Measurements from ENCODE around the gene KRT6C.

Gene KRT6C

DNA sequence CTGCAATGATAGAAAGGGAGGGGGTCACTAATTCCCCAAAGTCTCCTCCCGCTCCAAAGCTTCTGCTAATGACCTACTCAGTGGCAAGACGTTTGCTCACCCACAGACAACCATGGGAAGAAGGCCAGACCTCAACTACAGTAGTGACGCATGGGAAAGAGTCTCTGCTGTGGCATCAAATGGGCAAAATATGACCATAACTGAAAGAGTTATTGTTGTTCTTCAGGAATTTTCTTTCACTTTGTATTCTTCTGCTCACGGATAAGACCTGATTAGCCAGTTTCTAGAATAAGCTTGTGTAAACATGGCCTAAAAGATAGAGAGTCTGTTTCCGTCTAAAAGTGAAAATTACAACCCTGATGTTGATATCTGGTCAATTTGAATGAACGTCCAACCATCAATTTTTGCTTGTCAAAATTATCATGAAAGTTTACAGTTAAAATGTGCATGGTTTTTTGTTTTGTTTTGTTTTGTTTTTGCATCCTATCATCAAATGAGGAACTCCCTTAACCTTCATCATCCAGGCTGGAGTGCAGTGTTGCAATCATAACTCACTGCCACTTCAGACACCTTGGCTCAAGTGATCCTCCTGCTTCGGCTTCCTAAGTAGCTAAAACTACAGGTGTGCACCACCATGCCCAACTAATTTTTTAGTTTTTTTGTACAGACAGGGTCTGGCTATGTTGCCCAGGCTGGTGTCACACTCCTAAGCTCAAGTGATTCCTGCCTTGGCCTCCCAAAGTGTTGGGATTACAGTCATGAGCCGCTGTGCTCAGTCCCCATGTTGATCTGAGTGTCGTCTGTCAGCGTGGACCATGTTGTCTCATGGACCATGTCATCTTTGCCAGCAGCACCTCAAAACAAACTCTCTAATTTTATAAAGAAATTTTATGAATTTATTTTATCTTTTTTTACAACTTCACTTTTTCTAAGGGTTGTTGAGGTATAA, 28.7 kb downstream of the KRT6C start:
- TF ChIP-seq, protein P1, sequence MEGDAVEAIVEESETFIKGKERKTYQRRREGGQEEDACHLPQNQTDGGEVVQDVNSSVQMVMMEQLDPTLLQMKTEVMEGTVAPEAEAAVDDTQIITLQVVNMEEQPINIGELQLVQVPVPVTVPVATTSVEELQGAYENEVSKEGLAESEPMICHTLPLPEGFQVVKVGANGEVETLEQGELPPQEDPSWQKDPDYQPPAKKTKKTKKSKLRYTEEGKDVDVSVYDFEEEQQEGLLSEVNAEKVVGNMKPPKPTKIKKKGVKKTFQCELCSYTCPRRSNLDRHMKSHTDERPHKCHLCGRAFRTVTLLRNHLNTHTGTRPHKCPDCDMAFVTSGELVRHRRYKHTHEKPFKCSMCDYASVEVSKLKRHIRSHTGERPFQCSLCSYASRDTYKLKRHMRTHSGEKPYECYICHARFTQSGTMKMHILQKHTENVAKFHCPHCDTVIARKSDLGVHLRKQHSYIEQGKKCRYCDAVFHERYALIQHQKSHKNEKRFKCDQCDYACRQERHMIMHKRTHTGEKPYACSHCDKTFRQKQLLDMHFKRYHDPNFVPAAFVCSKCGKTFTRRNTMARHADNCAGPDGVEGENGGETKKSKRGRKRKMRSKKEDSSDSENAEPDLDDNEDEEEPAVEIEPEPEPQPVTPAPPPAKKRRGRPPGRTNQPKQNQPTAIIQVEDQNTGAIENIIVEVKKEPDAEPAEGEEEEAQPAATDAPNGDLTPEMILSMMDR (IDR thresholded peaks at IDR 0.05; ENCODE audit: insufficient read depth, low read depth, low read length, missing control alignments): no peak
- no peak for DNase-seq (ENCODE audit: low read depth)
- H3K4me3 ChIP-seq (ENCODE audit: low read depth, low read length): no peak overlapping the region

DNA sequence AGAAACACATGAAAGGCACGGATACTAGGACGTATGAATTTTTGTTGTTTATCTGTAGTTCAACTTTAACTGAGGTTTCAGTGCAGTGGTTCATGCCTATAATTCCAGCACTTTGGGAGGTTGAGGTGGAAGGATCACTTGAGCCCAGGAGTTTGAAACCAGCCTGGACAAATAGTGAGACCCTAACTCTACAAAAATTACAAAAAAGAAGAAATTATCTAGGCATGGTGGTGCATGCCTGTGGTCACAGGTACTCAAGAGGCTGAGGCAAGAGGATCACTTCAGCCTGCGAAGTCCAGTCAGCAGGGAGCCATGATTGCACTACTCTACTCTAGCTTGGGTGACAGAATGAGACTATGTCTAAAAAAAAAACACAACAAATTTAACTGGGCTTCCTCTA, 29.6 kb downstream of the KRT6C start:
- TF ChIP-seq, protein P1 (IDR thresholded peaks at IDR 0.05; ENCODE audit: insufficient read depth, low read depth, low read length, missing control alignments): no peak
- no peak overlapping the region for H3K4me3 ChIP-seq (ENCODE audit: low read depth, low read length)
- no peak for DNase-seq (ENCODE audit: low read depth)

DNA sequence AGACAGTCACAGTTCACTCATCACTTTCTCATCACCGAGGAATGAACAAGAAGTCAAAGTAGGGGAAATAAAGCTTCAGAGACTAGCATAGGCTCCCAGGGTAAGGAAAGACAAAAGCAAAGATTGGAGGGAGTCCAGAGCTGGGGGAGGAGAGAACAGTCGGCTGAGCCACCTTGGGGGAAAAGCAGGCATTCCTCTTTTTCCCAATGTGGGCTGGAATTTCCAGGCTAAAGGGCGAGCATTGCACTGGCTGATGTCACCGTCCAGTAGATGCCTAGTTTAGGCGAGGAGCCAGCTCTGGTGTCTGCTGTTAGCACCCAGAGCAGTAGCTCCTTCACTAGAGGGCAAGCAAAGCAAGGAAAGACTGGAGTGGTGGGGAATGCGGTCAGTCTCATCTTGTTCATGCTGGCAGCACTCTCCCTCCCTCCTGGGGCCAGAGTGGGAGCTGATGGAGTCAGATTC, 31.0 kb downstream of the KRT6C start:
- H3K4me3 ChIP-seq (ENCODE audit: low read depth, low read length): no peak overlapping the region
- DNase-seq (ENCODE audit: low read depth): no peak
- TF ChIP-seq, protein P1 (IDR thresholded peaks at IDR 0.05; ENCODE audit: insufficient read depth, low read depth, low read length, missing control alignments): no peak

DNA sequence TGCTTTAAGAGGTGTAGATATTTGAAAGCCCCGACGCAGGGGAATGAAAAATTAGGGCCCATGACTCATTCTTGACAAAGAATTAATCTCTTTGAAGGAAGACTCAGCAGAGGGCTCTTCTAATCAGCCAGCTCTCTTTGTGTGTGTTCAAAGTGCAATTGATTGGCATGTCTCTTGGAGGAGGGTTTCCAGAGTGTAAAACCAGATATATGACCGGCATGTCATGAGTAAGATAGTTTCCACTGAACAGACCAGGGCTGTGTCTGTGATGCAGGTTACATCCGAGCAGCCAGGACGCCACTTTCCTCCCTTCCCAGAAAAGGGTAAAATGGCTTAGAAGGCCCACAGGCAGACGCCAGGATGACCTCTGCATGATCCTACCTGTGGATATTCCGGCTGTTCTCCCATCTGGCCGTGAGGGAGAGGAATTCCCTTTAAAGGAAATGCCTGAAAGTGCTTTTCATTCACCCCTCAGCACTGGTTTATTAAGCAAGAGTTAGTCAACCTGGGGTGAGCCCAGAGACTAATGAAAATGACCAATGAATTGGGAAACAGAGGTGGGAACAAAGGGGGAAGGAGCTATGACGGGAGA, 32.2 kb downstream of the KRT6C start:
- TF ChIP-seq, protein P1 (IDR thresholded peaks at IDR 0.05; ENCODE audit: insufficient read depth, low read depth, low read length, missing control alignments): no peak
- DNase-seq (ENCODE audit: low read depth): no peak
- H3K4me3 ChIP-seq (ENCODE audit: low read depth, low read length): no peak overlapping the region

DNA sequence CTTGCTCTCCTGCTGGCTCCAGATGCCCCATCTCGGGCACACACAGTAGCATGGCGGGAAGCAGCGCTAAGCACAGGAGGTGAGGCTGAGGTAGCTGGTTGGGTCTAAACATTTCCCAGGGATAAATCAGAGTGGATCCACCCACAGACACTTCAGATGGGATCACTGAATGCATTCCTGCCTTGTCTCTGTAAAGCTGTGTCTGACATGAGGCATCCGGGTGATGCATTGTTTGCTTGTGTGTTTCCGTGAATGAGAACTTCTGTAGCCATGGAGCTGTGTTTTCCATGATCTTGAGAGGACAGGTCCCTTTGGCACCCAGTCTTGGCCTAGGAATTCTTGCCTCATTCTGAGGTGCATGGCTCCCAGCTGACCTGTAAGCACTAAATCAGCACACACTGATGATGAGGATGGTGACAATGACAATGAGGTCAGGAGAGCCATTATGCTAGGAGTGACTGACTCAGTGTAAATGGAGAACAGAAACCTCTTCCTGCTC, 32.7 kb downstream of the KRT6C start:
- no peak overlapping the region for H3K4me3 ChIP-seq (ENCODE audit: low read depth, low read length)
- TF ChIP-seq, protein P1 (IDR thresholded peaks at IDR 0.05; ENCODE audit: insufficient read depth, low read depth, low read length, missing control alignments): no peak
- no peak for DNase-seq (ENCODE audit: low read depth)

DNA sequence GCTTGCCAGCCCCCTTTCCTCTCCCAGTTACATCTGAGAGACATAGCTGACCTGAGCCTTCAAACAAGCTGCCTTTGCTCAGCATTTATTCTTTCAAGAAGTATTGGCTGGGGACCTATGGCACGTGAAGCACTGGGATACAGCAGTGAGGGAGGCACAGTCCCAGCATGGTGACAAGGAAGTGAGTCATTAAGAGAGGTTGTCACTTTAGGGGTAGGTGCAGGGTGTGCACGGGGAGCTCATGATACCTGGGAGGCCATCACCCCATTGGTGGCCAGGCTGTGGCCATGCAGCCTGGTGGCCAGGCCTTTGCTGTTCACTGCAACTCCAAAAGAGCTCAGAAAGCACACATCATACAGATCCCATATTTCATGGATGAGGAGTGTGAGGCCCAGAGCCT, 33.8 kb downstream of the KRT6C start:
- DNase-seq (ENCODE audit: low read depth): no peak
- TF ChIP-seq, protein P1 (IDR thresholded peaks at IDR 0.05; ENCODE audit: insufficient read depth, low read depth, low read length, missing control alignments): no peak
- no peak overlapping the region for H3K4me3 ChIP-seq (ENCODE audit: low read depth, low read length)
